Measurements from ENCODE around the gene PTDSS2.

PTDSS2 gene

GRCh38 chr11:444396-445144, 5.5 kb upstream of the PTDSS2 start:
- whole genome bisulfite sequencing: 46% methylated on average over 10 of the region's 12 CpGs
- H4K8ac ChIP-seq (ENCODE audit: low read length): peak overlapping the region; percentile 67

GRCh38 chr11:445765-446588, 4.1 kb upstream of the PTDSS2 start:
- Histone ChIP-seq H3K14ac (ENCODE audit: low read length in 2 of 2) (no peak overlapping the region), H2BK120ac (ENCODE audit: low read depth, low read length) (no peak overlapping the region), H3K9me3 (ENCODE audit: control insufficient read depth, low read length) (no peaks in the 10 kb centered on the region), H3K4me2 (ENCODE audit: low read length, poor library complexity, severe bottlenecking) (no peak overlapping the region), H3K36me3 (ENCODE audit: control insufficient read depth in 1 of 2, insufficient read depth in 2 of 2, low read depth in 1 of 2, low read length in 2 of 2) (no peaks in the 10 kb centered on the region), H3K9ac (ENCODE audit: low read length) (no peak overlapping the region), H2BK15ac (ENCODE audit: low read depth, poor library complexity, severe bottlenecking) (no peak overlapping the region), H2BK5ac (ENCODE audit: low read depth, low read length, poor library complexity, severe bottlenecking) (no peak overlapping the region), H4K91ac (ENCODE audit: low read length) (no peak overlapping the region), H3K4me1 (ENCODE audit: control insufficient read depth, insufficient read depth, low read depth, low read length) (peaks cover 39% of the 10 kb centered on the region), H3K79me1 (replicated peaks; ENCODE audit: low read length, poor library complexity, severe bottlenecking) (peaks cover 6% of the 10 kb centered on the region), H3K4me3 (ENCODE audit: insufficient read depth in 1 of 2, low read depth in 1 of 2, low read length in 2 of 2) (no peak overlapping the region), H4K8ac (ENCODE audit: low read length) (no peak overlapping the region), H2AK5ac (ENCODE audit: low read length, severe bottlenecking) (no peak overlapping the region), H3K23ac (ENCODE audit: low read length in 2 of 2) (no peak overlapping the region), H3K27me3 (ENCODE audit: control insufficient read depth in 1 of 2, insufficient read depth in 1 of 2, low read length in 2 of 2) (peaks cover 0 to 18% of the 10 kb centered on the region in 2 experiments), H3K4ac (ENCODE audit: low read depth in 1 of 2, low read length in 2 of 2) (no peak overlapping the region), H3K18ac (ENCODE audit: low read depth in 1 of 2, low read length in 2 of 2) (no peak overlapping the region), H3K27ac (ENCODE audit: low read length, poor library complexity, severe bottlenecking) (no peak overlapping the region), H2BK12ac (ENCODE audit: low read length in 2 of 2) (peak overlapping the region; percentile 29 to 45), H2AFZ (ENCODE audit: low read depth, low read length) (no peak overlapping the region)
- DNase-seq: no peak
- 79% methylated on average over 20 of the region's 20 CpGs for WGBS

More at GRCh38 chr11:444396-445144, 5.5 kb upstream of the PTDSS2 start:
- Histone ChIP-seq H2AK5ac (ENCODE audit: low read length, severe bottlenecking) (no peak overlapping the region), H2BK5ac (ENCODE audit: low read depth, low read length, poor library complexity, severe bottlenecking) (no peak overlapping the region), H2AFZ (ENCODE audit: low read depth, low read length) (peak overlapping the region; percentile 64), H3K4me1 (ENCODE audit: control insufficient read depth, insufficient read depth, low read depth, low read length) (peaks cover 37% of the 10 kb centered on the region), H3K27me3 (ENCODE audit: control insufficient read depth in 1 of 2, insufficient read depth in 1 of 2, low read length in 2 of 2) (peaks cover 0 to 30% of the 10 kb centered on the region in 2 experiments), H3K9ac (ENCODE audit: low read length) (peak overlapping the region; percentile 75), H3K27ac (ENCODE audit: low read length, poor library complexity, severe bottlenecking) (peak overlapping the region; percentile 19), H3K23ac (ENCODE audit: low read length in 2 of 2) (no peak overlapping the region), H3K14ac (ENCODE audit: low read length in 2 of 2) (no peak overlapping the region), H4K91ac (ENCODE audit: low read length) (no peak overlapping the region), H2BK12ac (ENCODE audit: low read length in 2 of 2) (peak overlapping the region in 1 of 2 experiments; percentile 67), H3K4me2 (ENCODE audit: low read length, poor library complexity, severe bottlenecking) (peak overlapping the region; percentile 26), H3K18ac (ENCODE audit: low read depth in 1 of 2, low read length in 2 of 2) (peak overlapping the region in 1 of 2 experiments; percentile 59), H3K4ac (ENCODE audit: low read depth in 1 of 2, low read length in 2 of 2) (no peak overlapping the region), H2BK15ac (ENCODE audit: low read depth, poor library complexity, severe bottlenecking) (no peak overlapping the region), H3K79me1 (replicated peaks; ENCODE audit: low read length, poor library complexity, severe bottlenecking) (peaks cover 2% of the 10 kb centered on the region), H2BK120ac (ENCODE audit: low read depth, low read length) (no peak overlapping the region), H3K36me3 (ENCODE audit: control insufficient read depth in 1 of 2, insufficient read depth in 2 of 2, low read depth in 1 of 2, low read length in 2 of 2) (no peaks in the 10 kb centered on the region), H3K4me3 (ENCODE audit: insufficient read depth in 1 of 2, low read depth in 1 of 2, low read length in 2 of 2) (peak overlapping the region in 1 of 2 experiments; percentile 56), H3K9me3 (ENCODE audit: control insufficient read depth, low read length) (no peaks in the 10 kb centered on the region)
- peak; percentile 66 for DNase-seq

GRCh38 chr11:446891-447290, 3.2 kb upstream of the PTDSS2 start:
- Histone ChIP-seq H3K36me3 (ENCODE audit: control insufficient read depth in 1 of 2, insufficient read depth in 2 of 2, low read depth in 1 of 2, low read length in 2 of 2) (peaks cover 0 to 7% of the 10 kb centered on the region in 2 experiments), H2AK5ac (ENCODE audit: low read length, severe bottlenecking) (no peak overlapping the region), H3K23ac (ENCODE audit: low read length in 2 of 2) (no peak overlapping the region), H2BK12ac (ENCODE audit: low read length in 2 of 2) (peak overlapping the region in 1 of 2 experiments; percentile 2), H3K9ac (ENCODE audit: low read length) (no peak overlapping the region), H3K4me1 (ENCODE audit: control insufficient read depth, insufficient read depth, low read depth, low read length) (peaks cover 40% of the 10 kb centered on the region), H2BK5ac (ENCODE audit: low read depth, low read length, poor library complexity, severe bottlenecking) (no peak overlapping the region), H4K91ac (ENCODE audit: low read length) (peak overlapping the region; percentile 21), H3K27me3 (ENCODE audit: control insufficient read depth in 1 of 2, insufficient read depth in 1 of 2, low read length in 2 of 2) (peaks cover 0 to 10% of the 10 kb centered on the region in 2 experiments), H3K4me2 (ENCODE audit: low read length, poor library complexity, severe bottlenecking) (no peak overlapping the region), H2AFZ (ENCODE audit: low read depth, low read length) (no peak overlapping the region), H3K27ac (ENCODE audit: low read length, poor library complexity, severe bottlenecking) (no peak overlapping the region), H4K8ac (ENCODE audit: low read length) (peak overlapping the region; percentile 15), H3K79me1 (replicated peaks; ENCODE audit: low read length, poor library complexity, severe bottlenecking) (peaks cover 13% of the 10 kb centered on the region), H3K4ac (ENCODE audit: low read depth in 1 of 2, low read length in 2 of 2) (peak overlapping the region in 1 of 2 experiments; percentile 50), H3K9me3 (ENCODE audit: control insufficient read depth, low read length) (no peaks in the 10 kb centered on the region), H3K14ac (ENCODE audit: low read length in 2 of 2) (no peak overlapping the region), H2BK15ac (ENCODE audit: low read depth, poor library complexity, severe bottlenecking) (peak overlapping the region; percentile 58), H3K4me3 (ENCODE audit: insufficient read depth in 1 of 2, low read depth in 1 of 2, low read length in 2 of 2) (no peak overlapping the region), H3K18ac (ENCODE audit: low read depth in 1 of 2, low read length in 2 of 2) (no peak overlapping the region), H2BK120ac (ENCODE audit: low read depth, low read length) (no peak overlapping the region)
- WGBS: 86% methylated on average over 4 of the region's 7 CpGs
- no peak for DNase-seq
